Measurements from ENCODE around the gene EIF4ENIF1. TPM values are rescaled to one million over a fixed set of nuclear protein-coding genes. Genes with fewer than 3 reads are reported as not detected.
"Not testable (repeated sequence)": the region's sequence is repeated elsewhere in the genome, so short reads cannot be mapped to it uniquely, and the experiment has no call there.

Gene EIF4ENIF1
- total RNA-seq, 1 donor from 2014 or later, result 24.6 TPM

GRCh38 chr22:31488346-31488883 lies 1.2 kb downstream of the EIF4ENIF1 start:
- H3K4me3 ChIP-seq, result peak overlapping the region; percentile 63 to 82
- DNase-seq (ENCODE audit: extremely low spot score in 2 of 2), result no peak
- intact Hi-C loops (cut with DNase I), result no loop called here
- no peak for TF ChIP-seq POLR2A (IDR thresholded peaks at IDR 0.05)
- no peak for TF ChIP-seq POLR2AphosphoS5 (IDR thresholded peaks at IDR 0.05; ENCODE audit: insufficient read depth in 1 of 2, low read depth in 1 of 2)
- no peak for TF ChIP-seq CTCF (IDR thresholded peaks at IDR 0.05)
- H3K36me3 ChIP-seq, result peaks cover 0 to 6% of the 10 kb centered on the region in 2 donors
- H3K27ac ChIP-seq, result no peak overlapping the region
- peaks cover 51% of the 10 kb centered on the region for H3K4me1 ChIP-seq
- H3K27me3 ChIP-seq, result no peaks in the 10 kb centered on the region
- H3K9me3 ChIP-seq, result no peaks in the 10 kb centered on the region

GRCh38 chr22:31486951-31487350 lies 2.7 kb downstream of the EIF4ENIF1 start:
- no peak overlapping the region for H3K27ac ChIP-seq
- no peak for DNase-seq (ENCODE audit: extremely low spot score in 2 of 2)
- peaks cover 0 to 9% of the 10 kb centered on the region in 2 donors for H3K36me3 ChIP-seq
- H3K9me3 ChIP-seq, result no peaks in the 10 kb centered on the region
- no peak for TF ChIP-seq POLR2A (IDR thresholded peaks at IDR 0.05)
- no peak for TF ChIP-seq POLR2AphosphoS5 (IDR thresholded peaks at IDR 0.05; ENCODE audit: insufficient read depth in 1 of 2, low read depth in 1 of 2)
- TF ChIP-seq CTCF (IDR thresholded peaks at IDR 0.05), result no peak
- H3K4me3 ChIP-seq, result no peak overlapping the region
- H3K4me1 ChIP-seq, result peaks cover 51% of the 10 kb centered on the region
- H3K27me3 ChIP-seq, result no peaks in the 10 kb centered on the region
- intact Hi-C loops (cut with DNase I), result no loop called here

GRCh38 chr22:31486369-31486768 lies 3.3 kb downstream of the EIF4ENIF1 start:
- peaks cover 0 to 15% of the 10 kb centered on the region in 2 donors for H3K36me3 ChIP-seq
- H3K4me1 ChIP-seq, result peaks cover 48% of the 10 kb centered on the region
- intact Hi-C loops (cut with DNase I); H3K4me3 ChIP-seq; H3K9me3 ChIP-seq; H3K27me3 ChIP-seq; H3K27ac ChIP-seq; DNase-seq (ENCODE audit: extremely low spot score in 2 of 2): not testable (repeated sequence)

GRCh38 chr22:31482470-31482869 lies 7.2 kb downstream of the EIF4ENIF1 start:
- H3K27ac ChIP-seq; H3K27me3 ChIP-seq; H3K4me3 ChIP-seq; H3K9me3 ChIP-seq; intact Hi-C loops (cut with DNase I); DNase-seq (ENCODE audit: extremely low spot score in 2 of 2): not testable (repeated sequence)
- H3K4me1 ChIP-seq, result peaks cover 21% of the 10 kb centered on the region
- H3K36me3 ChIP-seq, result peaks cover 0 to 27% of the 10 kb centered on the region in 2 donors

GRCh38 chr22:31481129-31481528 lies 8.5 kb downstream of the EIF4ENIF1 start:
- TF ChIP-seq CTCF (IDR thresholded peaks at IDR 0.05) (no peak), POLR2AphosphoS5 (IDR thresholded peaks at IDR 0.05; ENCODE audit: insufficient read depth in 1 of 2, low read depth in 1 of 2) (no peak), POLR2A (IDR thresholded peaks at IDR 0.05) (no peak)
- DNase-seq (ENCODE audit: extremely low spot score in 2 of 2), result no peak
- Histone ChIP-seq H3K27me3 (no peaks in the 10 kb centered on the region), H3K36me3 (peaks cover 0 to 24% of the 10 kb centered on the region in 2 donors), H3K27ac (no peak overlapping the region), H3K9me3 (no peaks in the 10 kb centered on the region), H3K4me1 (peaks cover 18% of the 10 kb centered on the region), H3K4me3 (no peak overlapping the region)
- intact Hi-C loops (cut with DNase I), result no loop called here

GRCh38 chr22:31477329-31477728 lies 12.3 kb downstream of the EIF4ENIF1 start:
- intact Hi-C loops (cut with DNase I), result no loop called here
- H3K27ac ChIP-seq, result no peak overlapping the region
- no peaks in the 10 kb centered on the region for H3K27me3 ChIP-seq
- TF ChIP-seq CTCF (IDR thresholded peaks at IDR 0.05), result no peak
- TF ChIP-seq POLR2AphosphoS5 (IDR thresholded peaks at IDR 0.05; ENCODE audit: insufficient read depth in 1 of 2, low read depth in 1 of 2), result no peak
- no peak for TF ChIP-seq POLR2A (IDR thresholded peaks at IDR 0.05)
- no peak overlapping the region for H3K4me3 ChIP-seq
- no peak for DNase-seq (ENCODE audit: extremely low spot score in 2 of 2)
- no peaks in the 10 kb centered on the region for H3K4me1 ChIP-seq
- no peaks in the 10 kb centered on the region for H3K9me3 ChIP-seq
- peaks cover 0 to 29% of the 10 kb centered on the region in 2 donors for H3K36me3 ChIP-seq
